GM12873 (cell line): ENCODE data around the gene MPZ.

Experiments
- TF ChIP-seq, protein P1 (sequence below): IDR thresholded peaks from 2 replicates; pipeline ENCODE4 v1.5.1; 2012; ENCODE audit warnings: low read depth, mild to moderate bottlenecking, moderate library complexity, low read length, control low read depth; ENCODE audit not compliant: insufficient read depth; ENCODE audit errors: missing control alignments

The MPZ gene

DNA sequence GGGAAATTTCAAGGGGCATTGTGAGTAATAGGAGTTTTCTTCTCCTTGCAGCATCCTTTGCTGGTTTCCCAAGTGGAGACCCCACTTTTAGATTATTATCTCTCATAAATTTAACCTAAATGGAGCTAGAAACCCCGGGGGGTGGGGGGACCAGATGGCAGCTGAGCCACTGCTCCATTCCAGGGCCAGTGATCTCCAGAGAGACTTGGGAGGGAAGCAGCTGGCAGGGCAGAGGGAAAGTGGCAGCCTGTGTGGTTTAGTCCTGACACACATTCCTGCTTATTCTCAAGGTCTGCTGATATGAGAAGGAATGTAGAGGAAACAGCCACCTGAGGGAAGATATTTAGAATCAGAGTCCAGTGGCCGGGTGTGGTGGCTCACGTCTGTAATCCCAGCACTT is 34.9 kb downstream of the MPZ start:
- TF ChIP-seq, protein P1, sequence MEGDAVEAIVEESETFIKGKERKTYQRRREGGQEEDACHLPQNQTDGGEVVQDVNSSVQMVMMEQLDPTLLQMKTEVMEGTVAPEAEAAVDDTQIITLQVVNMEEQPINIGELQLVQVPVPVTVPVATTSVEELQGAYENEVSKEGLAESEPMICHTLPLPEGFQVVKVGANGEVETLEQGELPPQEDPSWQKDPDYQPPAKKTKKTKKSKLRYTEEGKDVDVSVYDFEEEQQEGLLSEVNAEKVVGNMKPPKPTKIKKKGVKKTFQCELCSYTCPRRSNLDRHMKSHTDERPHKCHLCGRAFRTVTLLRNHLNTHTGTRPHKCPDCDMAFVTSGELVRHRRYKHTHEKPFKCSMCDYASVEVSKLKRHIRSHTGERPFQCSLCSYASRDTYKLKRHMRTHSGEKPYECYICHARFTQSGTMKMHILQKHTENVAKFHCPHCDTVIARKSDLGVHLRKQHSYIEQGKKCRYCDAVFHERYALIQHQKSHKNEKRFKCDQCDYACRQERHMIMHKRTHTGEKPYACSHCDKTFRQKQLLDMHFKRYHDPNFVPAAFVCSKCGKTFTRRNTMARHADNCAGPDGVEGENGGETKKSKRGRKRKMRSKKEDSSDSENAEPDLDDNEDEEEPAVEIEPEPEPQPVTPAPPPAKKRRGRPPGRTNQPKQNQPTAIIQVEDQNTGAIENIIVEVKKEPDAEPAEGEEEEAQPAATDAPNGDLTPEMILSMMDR, result no peak

DNA sequence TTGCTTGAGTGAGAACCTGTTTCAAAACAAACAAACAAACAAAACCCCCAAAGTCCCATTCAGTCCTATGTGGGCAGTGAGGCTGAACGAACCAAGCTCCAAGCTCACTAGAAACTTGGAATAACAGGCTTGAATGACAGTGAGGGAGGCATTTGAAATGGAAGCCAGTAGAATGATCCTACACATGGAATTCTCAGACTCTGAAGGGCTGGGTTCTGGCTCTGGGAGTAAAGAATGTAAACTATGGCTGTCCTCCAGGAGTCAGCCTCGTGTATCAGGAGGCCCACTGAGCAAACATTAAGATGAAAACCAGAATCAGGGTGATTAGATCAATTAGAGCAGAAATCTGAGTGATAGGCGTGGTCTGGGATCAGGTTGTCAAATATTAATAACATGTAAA is 36.4 kb downstream of the MPZ start:
- TF ChIP-seq, protein P1, result no peak

DNA sequence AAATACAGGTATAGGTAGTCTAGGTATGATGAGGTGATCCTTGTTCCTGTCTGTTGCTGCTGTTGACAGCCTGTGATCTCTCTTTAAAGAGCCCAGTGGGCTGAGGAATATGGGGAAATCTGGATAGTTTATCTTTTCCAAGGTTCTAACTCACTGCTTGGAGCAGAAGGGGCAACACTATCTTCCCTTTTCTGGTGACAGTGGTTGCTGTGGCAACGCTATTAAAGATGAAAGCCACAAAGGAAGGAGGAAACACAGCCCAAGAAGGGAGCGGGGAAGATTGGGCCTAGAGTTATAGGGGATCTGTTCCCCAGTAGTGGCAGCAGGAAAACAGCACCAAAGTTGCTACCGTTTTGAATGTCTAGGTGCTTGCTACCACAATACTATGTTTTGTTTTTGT is 42.4 kb downstream of the MPZ start:
- TF ChIP-seq, protein P1, result no peak

DNA sequence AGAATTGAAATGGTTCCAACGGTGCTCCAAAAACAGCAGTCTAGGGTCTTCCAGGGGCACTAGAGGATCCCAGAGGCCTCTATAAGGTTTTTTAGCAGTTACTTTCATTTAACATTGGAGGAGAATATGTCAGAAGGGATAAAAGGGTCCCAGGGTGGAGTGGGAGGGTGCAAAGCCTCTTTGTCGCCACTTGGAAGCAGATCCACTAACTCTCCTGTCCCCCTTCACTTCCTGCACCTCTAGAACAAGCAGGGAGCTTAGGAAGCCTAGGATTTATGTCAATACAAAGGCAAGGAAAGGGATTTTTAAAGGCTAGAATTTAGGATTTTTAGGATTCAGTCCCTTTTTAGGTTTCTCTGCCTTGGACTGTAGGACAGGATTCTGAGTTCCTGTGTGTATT is 42.9 kb downstream of the MPZ start:
- TF ChIP-seq, protein P1, result no peak

DNA sequence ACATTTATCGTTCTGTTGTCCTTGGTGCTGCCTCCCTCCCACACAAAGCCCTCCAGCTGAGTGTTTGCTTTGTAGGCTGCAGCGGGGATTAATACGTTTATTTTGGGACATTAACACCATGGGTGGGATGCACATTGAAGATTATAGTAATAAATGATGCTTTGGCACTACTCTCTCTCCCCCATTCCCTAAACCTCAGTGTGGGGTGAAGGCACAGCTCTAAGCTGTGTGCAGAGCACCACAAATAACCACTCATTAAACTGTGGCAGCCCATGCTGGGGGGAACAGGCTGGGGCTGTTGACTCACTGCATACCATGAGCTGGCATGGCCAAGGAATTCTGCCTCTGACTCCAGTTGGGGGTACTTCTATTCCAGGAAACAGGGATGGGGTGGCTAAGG is 43.6 kb downstream of the MPZ start:
- TF ChIP-seq, protein P1, result no peak

DNA sequence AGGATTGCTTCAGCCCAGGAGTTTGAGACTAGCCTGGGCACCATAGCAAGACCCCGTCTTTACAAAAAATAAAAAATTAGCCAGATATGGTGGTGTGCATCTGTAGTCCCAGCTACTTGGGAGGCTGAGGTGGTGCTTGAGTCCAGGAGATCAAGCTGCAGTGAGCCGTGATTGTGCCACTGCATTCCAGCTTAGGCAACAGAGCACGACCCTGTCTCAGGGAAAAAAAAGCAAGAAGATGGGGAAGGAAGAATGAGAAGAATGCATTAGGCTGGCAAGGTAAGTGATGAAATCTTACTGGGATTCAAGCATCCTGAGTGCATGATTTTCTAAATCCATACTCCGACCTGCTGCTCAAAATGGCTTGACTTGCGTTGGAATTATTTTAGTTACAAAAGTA is 44.5 kb downstream of the MPZ start:
- TF ChIP-seq, protein P1, result no peak

DNA sequence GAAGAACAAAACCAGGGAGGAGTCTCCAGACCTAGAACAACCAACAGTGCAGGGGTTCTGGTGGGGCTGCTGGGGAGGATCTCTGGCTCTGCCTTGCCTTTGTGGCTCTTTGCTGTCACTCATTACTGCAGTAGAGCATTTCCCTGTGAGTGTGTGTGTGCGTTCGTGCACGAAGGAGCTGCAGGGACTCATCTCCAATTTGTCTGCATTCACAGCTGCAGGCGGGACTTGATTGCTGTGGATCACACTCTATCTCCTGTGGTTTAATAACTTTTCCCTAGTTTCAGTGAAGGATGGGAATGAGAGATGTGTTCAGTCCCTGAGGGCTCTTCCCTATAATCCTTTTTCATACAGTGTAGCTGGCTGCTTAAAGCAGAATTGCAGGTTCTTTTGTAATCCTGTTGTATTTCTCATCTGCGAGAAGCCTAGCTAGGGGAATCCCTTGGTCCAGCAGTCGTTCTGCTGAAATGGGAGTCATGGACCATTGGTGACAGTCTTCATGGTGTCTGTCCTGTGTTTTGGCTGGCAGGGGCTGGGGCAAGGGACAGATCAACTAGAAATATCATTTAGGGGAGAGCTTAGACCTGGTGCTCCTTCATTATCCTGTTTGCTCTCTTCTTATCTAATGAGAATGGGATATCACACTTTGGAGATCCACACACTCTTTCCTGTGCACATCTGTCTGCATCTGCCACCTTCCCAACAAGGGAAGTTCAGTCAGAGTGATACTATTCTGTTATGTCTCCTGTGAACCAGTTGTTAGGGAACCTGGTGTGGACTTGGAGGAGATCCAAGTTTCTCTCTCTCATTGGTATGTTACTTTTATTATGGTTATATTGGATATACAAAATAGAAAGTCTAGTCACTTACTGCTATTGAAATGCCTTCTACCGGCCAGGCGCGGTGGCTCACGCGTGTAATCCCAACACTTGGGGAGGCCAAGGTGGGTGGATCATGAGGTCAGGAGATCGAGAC is 48.2 kb downstream of the MPZ start:
- TF ChIP-seq, protein P1, result no peak
